Bronchial epithelial cell (primary cell): ENCODE data around the gene MSH5. TPM values are rescaled to one million over a fixed set of nuclear protein-coding genes. Genes with fewer than 3 reads are reported as not detected.

Source experiments
- DNase-seq: peaks from one replicate; pipeline ENCODE4 v3.0.0-alpha.2; 2010; ENCODE audit warnings: low read depth
- FAIRE-seq: peaks from 2 replicates; lab custom pipeline; 2011; peaks lifted over from hg19 to GRCh38; lab: Jason Lieb, UNC
- H3K27me3 ChIP-seq: 2 replicates; pipeline ENCODE4 v1.5.1; 2011; ENCODE audit warnings: low read length; ENCODE audit not compliant: control insufficient read depth, insufficient read depth
- H3K36me3 ChIP-seq: 2 replicates; pipeline ENCODE4 v1.5.1; 2011; ENCODE audit warnings: low read length; ENCODE audit not compliant: control insufficient read depth, insufficient read depth
- H3K4me3 ChIP-seq: 2 replicates; pipeline ENCODE4 v1.5.1; 2011; ENCODE audit warnings: mild to moderate bottlenecking, low read depth, low read length, control low read depth
- total RNA-seq: library from RNA; depleted of rRNA; stranded (reverse); fragments of >200 nt; gene quantifications from 2 replicates; pipeline ENCODE4 v1.2.1, GENCODE V29; 2014
- TF ChIP-seq, protein P1 (sequence below): IDR thresholded peaks from 2 replicates; pipeline ENCODE4 v1.5.1; 2011; ENCODE audit warnings: mild to moderate bottlenecking, moderate library complexity, low read length, control low read depth, inconsistent platforms; ENCODE audit not compliant: insufficient read depth, severe bottlenecking

Gene MSH5
- total RNA-seq, 1 donor from 2014 or later: 3.4 TPM

DNA sequence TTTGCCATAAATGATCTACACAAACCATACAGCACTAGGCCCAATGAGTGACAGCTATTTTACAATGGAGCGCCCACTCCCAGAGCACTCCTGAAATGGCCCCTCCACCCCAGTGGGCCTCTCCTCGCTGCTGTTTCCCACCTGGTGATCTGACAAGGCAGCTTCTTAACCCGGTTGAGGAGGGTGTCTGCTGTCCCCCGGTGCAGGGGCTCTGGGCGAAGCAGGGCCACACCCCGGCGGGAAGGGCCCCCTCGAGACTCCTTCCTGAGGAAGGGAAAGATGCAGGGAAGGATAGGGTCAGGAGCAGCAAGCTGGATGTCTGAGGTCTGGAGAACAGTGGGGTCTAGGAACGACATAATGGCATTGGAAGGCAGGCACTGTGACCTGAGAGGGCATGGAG is 46.9 kb upstream of the MSH5 start:
- no peak for FAIRE-seq
- H3K36me3 ChIP-seq: peaks cover 34% of the 10 kb centered on the region
- DNase-seq: no peak
- no peak overlapping the region for H3K4me3 ChIP-seq
- H3K27me3 ChIP-seq: no peaks in the 10 kb centered on the region
- TF ChIP-seq, protein P1, sequence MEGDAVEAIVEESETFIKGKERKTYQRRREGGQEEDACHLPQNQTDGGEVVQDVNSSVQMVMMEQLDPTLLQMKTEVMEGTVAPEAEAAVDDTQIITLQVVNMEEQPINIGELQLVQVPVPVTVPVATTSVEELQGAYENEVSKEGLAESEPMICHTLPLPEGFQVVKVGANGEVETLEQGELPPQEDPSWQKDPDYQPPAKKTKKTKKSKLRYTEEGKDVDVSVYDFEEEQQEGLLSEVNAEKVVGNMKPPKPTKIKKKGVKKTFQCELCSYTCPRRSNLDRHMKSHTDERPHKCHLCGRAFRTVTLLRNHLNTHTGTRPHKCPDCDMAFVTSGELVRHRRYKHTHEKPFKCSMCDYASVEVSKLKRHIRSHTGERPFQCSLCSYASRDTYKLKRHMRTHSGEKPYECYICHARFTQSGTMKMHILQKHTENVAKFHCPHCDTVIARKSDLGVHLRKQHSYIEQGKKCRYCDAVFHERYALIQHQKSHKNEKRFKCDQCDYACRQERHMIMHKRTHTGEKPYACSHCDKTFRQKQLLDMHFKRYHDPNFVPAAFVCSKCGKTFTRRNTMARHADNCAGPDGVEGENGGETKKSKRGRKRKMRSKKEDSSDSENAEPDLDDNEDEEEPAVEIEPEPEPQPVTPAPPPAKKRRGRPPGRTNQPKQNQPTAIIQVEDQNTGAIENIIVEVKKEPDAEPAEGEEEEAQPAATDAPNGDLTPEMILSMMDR: no peak

DNA sequence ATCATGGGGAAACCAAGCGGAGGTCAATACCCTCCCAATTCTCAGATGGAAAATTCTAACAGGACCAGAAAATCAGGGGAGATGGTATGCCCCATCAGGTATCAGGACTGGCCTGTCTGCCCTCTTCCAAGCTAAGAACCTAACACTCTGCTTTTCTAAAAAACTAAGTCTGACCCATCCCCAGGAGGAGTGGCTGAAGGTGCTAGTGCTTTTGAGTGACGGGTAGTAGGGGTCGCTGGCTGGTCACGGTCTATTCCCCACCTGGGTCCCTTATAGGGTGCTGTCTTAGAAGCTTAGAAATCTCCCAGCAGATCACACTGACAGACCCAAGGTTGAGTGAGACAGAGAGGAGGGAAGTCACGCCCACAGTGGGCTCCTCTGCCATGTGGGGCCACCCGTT is 46.3 kb upstream of the MSH5 start:
- TF ChIP-seq, protein P1: no peak
- Histone ChIP-seq H3K4me3 (no peak overlapping the region), H3K27me3 (no peaks in the 10 kb centered on the region), H3K36me3 (peaks cover 29% of the 10 kb centered on the region)
- FAIRE-seq (no peak), DNase-seq (no peak)

DNA sequence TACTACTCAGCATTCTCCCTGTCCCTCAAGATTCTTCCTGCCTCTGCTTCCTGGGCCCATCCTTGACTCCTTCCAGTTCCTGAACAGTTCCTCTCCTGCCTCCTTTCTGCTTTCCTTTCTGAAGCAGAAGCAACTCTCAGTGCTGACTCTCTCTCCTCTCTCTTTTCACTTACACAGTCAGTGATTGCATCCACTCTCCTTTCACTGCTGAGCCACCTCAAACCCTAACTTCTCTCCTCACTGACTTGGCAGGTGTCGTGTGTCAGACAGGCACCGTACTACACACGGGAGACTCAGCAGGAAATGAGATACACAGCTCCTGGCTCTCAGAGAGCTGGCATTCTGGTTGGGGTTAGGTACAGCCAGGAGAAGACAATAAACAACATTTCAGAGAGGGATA is 42.2 kb upstream of the MSH5 start:
- FAIRE-seq (no peak), DNase-seq (no peak)
- Histone ChIP-seq H3K27me3 (no peaks in the 10 kb centered on the region), H3K4me3 (no peak overlapping the region), H3K36me3 (peaks cover 14% of the 10 kb centered on the region)
- TF ChIP-seq, protein P1: no peak

DNA sequence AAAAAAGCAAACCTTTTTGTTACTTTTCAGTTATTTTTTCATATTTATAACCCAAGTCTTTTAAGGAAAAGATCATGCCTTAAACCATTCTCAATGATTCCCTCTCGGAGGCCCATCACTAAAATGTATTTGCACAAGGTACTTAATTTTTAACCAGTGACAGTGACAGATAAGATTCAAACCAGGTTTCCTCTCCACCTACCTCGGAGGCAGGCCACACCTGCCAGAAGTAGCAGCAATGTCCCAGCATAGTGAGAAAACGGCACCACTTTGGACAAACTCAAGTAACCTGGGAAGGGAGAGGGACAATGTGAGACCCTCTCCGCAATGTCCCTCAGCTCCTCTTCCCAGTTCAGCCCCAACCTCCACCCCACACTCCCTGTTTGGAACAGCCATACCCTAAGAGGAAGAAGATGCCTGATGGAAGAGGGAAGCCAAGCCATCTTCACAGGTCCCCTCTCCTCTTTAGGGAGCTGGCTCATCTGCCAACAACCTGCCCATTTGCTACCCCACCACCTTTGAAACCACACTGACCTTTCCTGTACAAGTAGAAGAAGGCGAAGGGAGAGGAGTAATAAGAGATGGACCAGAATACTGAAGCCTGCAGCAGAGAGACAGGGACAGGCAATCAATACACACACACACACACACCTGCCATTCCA is 38.9 kb upstream of the MSH5 start:
- DNase-seq (no peak), FAIRE-seq (no peak)
- TF ChIP-seq, protein P1: no peak
- peaks cover 4% of the 10 kb centered on the region for H3K36me3 ChIP-seq
- no peaks in the 10 kb centered on the region for H3K27me3 ChIP-seq
- no peak overlapping the region for H3K4me3 ChIP-seq

DNA sequence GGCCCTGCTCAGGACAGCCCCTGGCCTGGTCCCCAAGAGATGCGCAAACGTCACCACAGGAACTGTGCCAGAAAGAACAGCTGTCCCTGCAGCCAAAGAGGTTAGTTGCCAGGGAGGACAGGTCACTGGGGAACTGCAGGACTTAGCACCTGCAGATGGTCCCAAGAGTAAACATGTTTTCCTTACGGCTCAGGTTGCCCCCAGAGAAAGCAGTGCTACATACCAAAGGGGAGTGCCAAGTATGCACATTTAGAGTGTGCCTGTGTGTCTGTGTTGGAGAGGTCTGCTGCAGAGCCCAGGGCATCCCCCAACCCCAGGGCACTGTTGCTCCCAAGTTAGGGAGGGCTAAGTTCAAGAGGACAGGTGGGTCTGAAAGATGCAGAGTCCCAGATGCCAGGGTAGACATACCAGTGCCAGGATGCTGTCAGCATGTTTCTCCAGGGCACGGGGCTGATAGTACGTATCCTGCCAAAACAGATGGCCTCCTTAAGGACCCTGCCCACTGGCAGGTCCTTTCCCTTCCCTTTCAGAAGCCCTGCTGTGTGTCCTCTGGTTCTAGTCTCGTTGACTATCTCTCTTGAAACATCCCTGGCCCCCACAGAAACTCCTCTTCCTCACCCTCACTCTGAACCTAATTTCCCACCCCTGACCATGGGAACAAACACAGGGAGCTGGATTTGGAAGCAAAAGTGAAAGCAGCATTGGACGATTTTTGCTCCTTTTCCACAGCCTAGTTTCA is 38.0 kb upstream of the MSH5 start:
- H3K27me3 ChIP-seq: no peaks in the 10 kb centered on the region
- TF ChIP-seq, protein P1: no peak
- no peak for FAIRE-seq
- no peak for DNase-seq
- H3K36me3 ChIP-seq: peaks cover 2% of the 10 kb centered on the region
- peak overlapping the region; percentile 88 for H3K4me3 ChIP-seq
